Activated naive CD4-positive, alpha-beta T cell treated with anti-CD3 and anti-CD28 coated beads, Interleukin-2, amount 50 U/mL, for 16 hours (primary cell): ENCODE measurements around the gene ZNF766.
"Not testable (repeated sequence)": the region's sequence is repeated elsewhere in the genome, so short reads cannot be mapped to it uniquely, and the experiment has no call there.

Experiments used
- DNase-seq: peaks from one replicate; pipeline ENCODE4 v3.0.0-alpha.2; 2020

Gene ZNF766

DNA sequence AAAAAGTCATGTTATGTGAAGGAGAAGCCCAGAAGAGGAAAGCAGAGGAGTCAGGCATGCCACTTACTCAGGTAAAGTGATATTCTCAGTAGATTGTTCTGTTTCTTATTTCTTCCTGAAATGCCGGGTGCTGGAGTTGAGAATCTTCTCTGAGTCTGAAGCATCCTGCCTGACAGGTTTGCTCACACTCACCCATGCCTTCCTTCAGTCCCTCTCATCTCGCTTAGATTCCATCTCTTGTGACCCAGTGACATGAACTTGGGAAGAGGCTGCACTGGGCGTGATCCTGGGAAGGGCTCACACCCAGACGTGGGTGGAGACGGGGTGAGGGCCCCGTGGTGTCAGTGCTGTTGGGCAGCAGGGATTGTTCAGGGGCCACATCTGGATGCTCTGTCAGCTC is 8.1 kb downstream of the ZNF766 start:
- DNase-seq = no peak

GRCh38 chr19:52286256-52286655 is 16.9 kb downstream of the ZNF766 start:
- no peak for DNase-seq

DNA sequence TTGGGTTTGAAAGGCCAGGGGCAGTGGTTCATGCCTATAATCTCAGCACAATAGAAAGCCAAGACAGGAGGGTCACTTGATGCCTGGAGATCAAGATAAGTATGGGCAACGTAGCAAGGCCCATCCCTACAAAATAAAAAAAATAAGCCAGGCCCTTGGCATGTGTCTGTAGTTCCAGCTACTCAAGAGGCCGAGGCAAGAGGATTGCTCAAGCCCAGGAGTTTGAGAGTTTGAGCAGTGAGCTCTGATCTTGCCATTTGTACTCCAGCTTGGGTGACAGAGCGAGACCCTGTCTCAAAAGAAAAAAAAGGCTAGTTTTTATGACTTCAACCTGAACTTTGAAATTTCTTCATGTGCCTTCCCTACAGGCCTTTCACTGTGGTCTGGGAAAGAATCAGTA is 22.4 kb downstream of the ZNF766 start:
- DNase-seq = no peak

DNA sequence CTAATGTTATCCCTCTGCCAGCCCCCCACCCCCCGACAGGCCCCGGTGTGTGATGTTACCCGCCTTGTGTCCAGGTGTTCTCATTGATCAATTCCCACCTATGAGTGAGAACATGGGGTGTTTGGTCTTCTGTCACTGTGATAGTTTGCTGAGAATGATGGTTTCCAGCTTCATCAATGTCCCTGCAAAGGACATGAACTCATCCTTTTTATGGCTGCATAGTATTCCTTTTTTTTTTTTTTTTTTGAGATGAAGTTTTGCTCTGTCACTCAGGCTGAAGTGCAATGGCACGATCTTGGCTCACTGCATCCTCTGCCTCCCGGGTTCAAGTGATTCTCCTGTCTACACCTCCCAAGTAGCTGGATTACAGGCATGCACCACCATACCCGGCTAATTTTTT is 23.6 kb downstream of the ZNF766 start:
- not testable (repeated sequence) for DNase-seq

GRCh38 chr19:52296400-52296772 is 27.0 kb downstream of the ZNF766 start:
- no peak for DNase-seq

GRCh38 chr19:52296773-52297600 is 27.6 kb downstream of the ZNF766 start, which contains the start of gene ZNF480:
TSS of gene ZNF480 (plus strand) at chr19:52297169. CDS start at chr19:52300413, 3,244 bp downstream.
- peak; percentile 67 for DNase-seq

DNA sequence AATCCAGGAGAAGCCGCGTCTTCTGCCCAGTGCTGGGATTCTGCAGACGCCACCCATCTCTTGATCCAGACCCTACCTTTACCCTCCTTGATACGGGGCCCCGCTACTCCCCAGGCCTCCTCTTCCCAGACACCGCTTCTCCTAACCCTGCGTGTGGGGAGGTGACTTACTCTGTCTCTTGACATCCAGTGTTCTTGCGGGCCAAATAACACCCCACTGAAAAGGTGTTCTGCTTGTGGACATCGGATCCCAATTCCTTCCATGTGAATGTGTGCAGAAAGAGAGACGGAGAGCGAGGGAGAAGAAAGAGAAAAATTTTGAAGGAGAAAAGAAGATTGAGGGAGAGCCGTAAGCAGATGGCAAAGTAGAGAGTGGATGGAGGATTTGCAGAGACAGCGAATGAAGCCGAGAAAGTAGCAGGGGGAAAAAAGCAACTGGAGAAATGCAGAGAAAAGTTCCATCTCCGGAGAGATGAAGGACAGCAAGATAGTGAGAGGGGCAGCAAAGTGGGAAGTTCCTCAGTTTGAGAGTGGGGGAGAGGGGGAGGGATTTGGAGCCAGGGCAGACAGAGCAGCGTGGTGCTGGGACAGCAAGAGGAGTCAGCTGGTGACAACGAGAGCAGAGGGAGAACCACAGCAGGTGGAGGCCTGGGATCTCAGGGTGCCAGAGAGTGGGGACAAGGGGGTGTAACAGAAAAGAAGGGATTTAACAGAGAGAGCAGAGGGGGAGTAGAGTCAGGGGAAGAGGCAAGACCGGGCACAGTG is 28.4 kb downstream of the ZNF766 start:
- DNase-seq = no peak

GRCh38 chr19:52307275-52307674 is 37.9 kb downstream of the ZNF766 start:
- no peak for DNase-seq

- DNase-seq = no peak
Measured at GRCh38 chr19:52322429-52322828, 53.0 kb downstream of the ZNF766 start.

GRCh38 chr19:52331757-52332156 is 62.4 kb downstream of the ZNF766 start:
- DNase-seq = no peak

DNA sequence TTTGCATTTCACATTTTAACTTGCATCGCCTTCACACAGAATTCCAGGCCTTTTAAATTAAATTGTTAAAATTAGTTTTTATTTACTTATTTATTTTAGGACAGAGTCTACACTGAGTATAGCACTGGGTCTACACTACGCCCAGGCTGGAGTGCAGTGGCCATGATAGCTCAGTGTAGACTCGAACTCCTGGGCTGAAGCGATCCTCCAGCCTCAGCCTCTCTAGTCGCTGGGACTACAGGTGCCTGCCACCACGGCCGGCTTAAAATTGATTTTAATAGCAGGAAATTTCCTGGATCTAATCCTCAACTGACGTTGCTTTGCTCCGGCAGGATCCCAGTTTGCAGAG is 66.4 kb downstream of the ZNF766 start:
- no peak for DNase-seq

DNA sequence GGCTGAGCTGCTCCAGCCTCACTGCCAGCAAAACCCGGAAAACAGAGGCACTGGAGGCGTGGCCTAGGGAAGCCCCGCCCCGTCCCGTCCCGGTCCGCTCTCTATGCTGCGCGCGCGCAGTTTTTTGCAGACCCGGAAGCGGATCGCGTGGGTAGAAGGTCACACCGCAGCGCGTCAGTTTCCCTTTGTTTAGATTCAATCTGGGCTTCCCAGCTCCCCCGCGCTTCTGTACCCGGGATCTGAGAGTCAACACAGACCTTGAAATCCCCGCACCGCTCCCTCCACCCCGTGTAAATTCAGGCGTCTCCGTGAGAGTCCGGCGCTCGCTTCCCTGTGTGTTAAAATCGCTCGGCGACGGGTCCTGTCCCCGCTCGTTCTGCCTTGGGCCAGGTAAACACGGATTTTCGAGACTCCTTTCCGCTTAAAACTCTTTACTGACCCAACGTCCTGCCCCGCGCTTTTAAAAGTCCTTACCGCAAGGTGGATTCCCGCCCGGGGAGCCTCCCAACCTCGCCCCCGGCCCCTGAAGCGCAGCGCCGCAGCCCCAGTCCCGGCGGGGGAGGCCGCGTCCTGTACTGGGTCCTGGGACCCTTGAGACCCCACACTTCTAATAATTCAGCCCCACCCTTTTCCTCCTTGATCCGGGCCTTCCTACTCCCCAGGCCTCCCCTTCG is 66.9 kb downstream of the ZNF766 start, which contains the start of gene ZNF610:
Gene ZNF610 (plus strand): TSS at position 127 of the 674 bp plus-strand sequence. CDS start 12,930 bp downstream, outside the sequence.
- peak; percentile 88 for DNase-seq

GRCh38 chr19:52336791-52337381 is 67.5 kb downstream of the ZNF766 start:
- DNase-seq = no peak

- DNase-seq = not testable (repeated sequence)
Measured at GRCh38 chr19:52339022-52339421, 69.6 kb downstream of the ZNF766 start.

DNA sequence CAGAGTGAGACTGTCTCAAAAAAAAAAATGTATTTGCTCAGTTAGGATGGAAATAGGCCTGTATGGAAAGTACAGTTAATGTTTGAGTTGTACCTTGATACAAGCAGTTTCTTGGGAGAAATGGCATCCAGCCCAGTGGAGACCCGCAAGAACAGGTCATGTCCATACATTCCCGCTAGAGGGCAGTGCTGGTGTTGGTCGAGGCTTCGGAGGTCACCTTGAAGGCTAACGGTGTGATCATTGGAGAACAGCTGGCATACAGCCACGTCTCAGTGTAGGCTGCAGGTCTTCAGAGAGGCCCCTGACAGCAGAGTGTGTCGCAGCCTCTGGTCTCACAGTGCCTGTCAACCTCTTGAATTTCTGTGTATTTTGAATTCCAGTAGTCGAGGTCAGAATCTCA is 74.2 kb downstream of the ZNF766 start:
- peak; percentile 25 for DNase-seq

DNA sequence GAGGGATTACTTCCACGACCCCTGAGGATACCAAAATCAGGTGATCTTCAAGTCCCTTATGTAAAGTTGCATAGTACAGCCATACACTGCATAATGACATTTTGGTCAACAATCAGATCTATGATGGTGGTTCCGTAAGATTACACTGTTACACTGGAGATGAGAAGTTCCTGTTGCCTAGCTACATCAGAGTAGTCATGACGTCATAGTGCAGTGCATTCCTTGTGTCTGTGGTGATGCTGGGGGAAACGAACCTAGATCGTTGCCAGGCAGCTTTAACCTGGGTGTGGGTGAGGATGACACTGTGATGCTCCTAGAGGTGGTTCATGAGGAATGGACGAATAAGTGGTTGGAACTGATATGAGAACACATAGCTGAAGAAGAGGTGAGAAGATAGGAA is 75.8 kb downstream of the ZNF766 start:
- no peak for DNase-seq
